ENCODE measurements around the gene SPPL2A.

The SPPL2A gene

DNA sequence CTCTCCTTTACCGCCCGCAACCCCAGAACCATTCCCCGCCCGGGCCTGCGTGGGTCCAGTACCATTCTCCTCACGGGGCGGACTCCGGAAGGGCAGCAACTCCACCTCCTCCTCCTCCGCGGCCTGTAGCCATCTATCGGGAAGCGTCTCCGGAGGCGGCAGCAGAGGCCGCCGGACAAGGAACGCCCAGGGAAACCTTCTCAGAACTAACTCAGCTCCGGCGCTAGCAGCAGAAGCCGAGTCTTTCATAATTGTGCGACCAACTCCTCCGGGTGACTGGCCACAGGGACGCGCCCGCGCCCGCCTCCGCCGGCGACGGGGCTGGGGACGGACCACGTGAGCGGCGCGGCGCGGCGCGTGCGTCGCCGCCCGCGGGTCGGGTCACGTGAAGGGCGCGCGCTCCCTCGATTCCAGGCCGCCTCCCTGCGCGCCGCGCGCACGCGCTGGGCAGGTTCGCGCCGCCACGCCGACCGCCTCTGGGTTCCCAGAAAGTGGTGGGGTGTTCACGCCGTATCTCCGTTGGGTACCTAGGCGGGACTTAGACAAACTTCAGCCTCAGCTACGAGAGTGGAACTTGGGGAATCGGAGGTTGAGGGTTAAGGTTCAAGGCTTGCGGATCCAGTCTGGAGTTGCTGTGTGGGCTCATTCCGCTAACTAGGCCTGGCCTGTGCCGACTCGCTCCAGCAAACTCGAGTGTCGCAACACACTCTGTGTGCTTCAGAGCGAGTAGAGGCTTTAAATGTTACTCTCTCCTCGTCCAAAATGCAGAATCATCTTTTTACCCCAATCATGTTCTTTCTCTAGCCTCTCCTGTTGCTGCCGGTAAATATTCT lies 78.8 kb downstream of the SPPL2A start, which contains the start of gene TRPM7:
TRPM7 (minus strand) TSS at position 329 of the 833 bp plus-strand sequence; CDS start at position 65, 264 bp downstream.
- DNase-seq (ENCODE audit: low read depth) = peak; percentile 59

DNA sequence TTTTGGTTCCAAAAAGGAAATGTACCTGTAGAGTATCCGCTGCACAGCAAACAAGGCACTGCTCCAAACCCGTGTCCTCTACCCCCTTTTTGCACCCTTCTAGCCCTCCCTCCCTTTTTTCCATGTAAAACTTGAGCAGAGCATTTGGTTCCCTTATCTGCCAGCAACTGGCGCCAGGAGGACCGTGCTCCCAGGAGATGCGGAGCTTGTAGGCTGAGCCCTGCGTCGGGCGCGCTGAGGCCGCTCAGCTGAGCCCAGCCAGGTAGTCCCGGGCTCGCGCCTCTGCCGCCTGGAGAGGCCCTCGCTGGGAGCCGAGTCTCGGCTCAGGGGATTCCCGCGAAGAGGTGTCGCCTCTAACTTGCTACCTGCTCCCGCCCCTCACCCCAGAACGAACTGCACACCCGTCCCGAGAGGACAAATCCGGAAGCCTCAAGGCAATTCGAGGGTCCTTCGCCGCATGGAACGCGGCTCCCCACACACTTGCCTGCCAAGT lies 79.5 kb downstream of the SPPL2A start:
- DNase-seq (ENCODE audit: low read depth) = peak; percentile 22

DNA sequence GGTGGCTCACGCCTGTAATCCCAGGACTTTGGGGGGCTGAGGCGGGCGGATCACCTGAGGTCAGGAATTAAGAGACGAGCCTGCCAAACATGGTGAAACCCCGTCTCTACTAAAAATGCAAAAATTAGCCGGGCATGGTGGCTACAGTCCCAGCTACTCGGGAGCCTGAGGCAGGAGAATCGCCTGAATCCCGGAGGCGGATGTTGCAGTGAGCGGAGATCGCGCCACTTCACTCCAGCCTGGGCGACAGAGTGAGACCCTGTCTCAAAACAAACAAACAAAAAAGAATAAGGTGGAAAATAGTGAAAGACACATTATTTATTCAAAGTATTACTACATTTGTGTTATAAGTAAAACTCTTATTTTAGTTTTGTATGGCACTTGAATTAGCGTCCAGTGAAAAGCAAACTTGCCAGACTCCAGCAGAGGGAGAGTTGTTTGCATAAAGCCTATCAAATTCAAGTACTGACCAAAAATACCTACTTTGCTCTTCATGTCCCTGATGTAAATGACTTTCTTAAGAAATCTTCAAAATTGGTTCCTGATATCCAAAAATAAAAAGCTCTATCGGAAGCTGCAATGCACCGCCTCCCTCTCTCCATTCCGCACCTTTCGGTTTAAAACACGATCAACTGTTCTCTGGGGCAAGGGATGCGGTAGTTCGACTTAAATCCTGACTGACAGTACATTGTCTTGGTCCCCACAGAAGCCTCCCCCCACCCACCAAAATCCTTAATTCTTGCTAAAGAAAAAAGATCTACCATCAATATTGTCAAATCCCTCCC lies 80.1 kb downstream of the SPPL2A start:
- DNase-seq (ENCODE audit: low read depth) = no peak

DNA sequence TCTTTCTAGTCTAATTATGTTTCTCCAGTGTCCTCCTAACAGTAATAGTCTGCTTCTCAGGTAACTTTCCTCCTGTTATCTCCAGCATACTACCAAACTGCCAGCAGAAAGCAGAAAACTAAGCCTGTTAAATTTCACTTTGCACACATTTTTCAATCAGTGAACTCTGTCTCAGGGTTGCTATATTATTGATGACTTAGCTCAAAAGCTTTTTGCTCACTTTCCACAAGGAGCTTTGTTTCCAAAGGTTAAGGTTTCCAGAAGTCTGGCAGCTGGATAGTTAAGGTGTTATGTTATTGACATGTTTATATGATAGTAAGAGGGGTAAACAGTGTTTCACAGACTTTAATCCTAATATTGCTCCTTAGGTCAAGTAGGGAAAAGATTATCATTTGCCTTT lies 84.0 kb downstream of the SPPL2A start:
- no peak for DNase-seq (ENCODE audit: low read depth)

DNA sequence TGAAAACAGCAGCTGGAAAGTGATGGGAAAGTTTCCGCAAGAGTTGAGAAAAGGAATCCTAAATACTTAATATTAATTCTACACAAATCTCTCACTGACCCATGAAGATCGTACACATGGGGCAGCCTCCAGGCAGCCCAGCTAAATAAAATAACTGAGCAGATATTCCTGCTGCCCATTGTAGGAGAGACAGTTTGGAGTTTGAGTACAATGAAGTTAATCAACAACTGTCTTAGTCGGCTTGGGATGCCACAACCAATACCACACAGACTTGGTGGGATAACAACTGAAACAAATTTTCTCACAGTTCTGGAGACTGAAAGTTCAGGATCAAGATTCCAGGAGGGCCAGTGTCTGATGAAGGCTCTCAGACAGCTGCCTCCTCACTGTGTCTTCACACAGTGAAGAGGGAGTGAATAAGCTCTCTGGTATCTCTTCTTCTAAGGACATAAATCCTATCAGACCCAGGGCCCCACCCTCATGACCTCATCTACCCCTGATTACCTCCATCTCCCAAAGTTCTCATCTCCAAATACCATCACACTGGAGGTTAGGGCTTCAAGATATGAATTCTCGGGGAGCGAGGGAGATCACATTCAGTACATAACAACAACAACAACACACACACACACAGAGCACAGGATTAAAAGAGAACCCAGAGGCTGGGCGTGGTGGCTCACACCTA lies 88.6 kb downstream of the SPPL2A start:
- DNase-seq (ENCODE audit: low read depth) = no peak

DNA sequence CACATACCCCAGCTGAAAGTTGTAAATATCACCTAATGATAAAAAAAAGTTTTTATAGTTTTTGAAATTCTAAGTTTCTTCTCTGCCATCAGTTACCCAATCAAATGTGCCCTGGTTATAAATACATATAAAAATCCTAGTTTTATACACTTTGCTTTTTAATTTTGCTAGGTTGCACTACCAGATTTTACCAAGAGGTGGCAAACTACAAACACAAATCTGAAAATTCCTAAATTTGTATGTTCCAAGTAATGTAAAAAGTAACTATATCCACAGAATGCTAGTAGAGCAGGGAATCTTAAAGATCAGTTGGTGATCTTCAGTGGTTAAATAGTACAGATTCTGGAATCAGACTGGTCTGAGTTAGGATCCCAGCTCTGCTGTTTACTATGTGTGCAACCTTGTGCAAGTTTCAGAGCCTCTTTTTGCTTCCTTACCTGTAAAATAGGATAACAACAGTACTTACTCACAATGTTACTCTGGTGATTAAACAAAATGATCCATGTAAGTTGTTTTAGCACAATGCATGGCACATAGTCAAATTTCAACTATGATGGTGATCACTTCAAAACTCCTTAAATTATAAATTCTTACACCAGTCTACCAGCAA lies 89.9 kb downstream of the SPPL2A start:
- no peak for DNase-seq (ENCODE audit: low read depth)

DNA sequence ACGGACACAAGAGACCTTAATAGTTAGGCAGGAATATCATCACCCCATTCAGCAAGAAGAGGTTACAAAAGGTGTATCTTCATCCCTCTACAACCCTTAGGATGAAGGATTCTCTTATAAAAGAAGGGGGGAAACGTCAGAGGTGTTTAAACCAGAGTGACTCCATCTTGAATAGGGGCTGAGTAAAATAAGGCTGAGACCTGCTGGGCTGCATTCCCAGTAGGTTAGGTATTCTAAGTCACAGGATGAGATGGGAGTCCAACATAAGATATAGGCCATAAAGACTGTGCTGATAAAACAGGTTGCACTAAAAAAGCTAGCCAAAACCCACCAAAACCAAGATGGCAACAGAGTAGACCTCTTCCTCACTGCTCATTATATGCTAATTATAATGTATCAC lies 95.4 kb downstream of the SPPL2A start:
- DNase-seq (ENCODE audit: low read depth) = no peak

DNA sequence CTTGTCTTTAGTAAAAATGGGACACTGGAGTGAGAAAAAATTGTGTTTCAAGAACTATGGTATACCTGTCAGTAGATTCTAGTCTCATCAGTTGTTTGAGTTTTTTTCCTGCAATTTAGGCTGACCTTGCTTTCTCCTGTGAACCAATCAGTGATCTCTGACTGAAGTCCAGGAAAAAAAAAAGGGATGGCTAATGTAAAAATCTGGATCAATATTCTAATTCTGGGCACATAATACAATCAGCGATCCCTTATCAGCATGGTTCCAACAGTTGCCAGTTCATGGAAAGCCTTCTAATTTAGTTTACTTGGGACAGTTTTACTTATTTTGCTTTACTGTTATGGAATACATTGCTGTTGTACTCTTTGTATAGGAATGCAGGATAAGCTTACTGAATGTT lies 95.9 kb downstream of the SPPL2A start:
- DNase-seq (ENCODE audit: low read depth) = no peak

DNA sequence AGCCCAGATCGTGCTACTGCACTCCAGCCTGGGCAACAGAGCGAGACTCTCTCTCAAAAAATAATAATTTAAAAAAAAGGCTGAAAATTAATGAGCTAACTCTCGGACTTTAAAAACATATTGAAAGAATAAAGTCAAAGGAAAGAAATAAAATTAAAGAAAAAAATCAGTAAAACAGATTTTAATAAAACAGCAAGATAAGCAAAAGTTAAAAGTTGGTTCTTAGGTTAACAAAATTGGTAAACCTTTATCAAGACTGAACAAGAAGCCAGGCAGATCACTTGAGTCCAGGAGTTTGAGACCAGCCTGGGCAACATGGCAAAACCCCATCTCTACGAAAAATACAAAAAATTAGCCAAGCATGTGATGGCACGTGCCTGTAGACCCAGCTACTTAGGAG lies 99.6 kb downstream of the SPPL2A start:
- DNase-seq (ENCODE audit: low read depth) = no peak

DNA sequence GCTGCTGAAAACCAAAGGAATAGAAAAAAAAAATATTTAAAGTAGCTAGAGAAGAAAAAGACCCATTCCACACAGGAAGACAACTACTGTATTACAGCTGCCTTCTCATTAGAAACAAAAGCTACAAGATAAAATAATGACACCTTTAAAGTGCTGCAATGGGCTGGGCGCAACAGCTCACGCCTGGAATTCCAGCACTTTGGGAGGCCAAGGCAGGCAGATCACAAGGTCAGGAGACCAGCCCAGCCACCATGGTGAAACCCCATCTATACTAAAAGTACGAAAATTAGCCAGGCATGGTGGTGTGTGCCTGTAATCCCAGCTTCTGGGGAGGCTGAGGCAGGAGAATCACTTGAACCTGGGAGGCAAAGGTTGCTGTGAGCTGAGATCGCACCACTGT lies 110.0 kb downstream of the SPPL2A start:
- DNase-seq (ENCODE audit: low read depth) = no peak

DNA sequence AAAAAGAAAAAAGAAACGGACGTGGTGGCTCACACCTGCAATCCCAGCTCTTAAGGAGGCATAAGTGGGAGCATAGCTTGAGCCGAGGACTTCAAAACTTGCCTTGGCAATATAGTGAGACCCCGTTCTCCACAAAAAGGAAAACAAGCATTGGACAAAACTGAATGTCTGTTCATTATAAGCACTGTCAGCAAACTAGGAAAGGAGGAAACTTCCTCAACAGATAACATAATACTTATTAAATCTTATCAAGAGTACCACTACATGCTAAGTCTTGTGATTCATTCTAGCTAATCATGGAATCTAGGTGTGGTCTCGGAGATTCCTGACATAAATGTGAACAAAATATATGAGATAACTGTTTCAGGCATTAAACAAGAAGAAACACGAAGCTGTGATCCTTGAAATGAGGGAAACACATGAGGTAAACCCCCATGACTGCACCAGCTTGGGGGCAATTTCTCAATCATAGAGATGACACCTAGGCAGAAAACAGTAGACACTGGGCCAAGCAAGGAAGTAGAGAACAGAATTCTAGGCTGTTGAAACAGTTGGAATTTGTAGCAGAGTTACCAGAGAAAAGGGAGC lies 112.3 kb downstream of the SPPL2A start:
- no peak for DNase-seq (ENCODE audit: low read depth)

DNA sequence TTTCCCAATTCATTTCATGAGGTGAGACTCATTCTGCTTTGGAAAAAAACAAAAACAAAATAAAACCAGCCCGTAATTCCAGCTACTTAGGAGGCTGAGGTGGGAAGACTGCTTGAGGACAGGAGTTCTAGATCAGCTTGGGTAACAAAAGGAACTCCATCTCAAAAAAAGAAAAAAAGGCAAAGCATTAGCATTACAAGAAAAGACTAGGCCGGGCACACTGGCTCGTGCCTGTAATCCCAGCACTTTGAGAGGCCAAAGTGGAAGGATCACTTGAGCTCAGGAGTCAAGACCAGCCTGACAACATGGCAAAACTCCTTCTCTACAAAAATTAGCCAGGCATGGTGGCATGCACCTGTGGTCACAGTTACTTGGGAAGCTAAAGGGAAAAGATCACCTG lies 112.8 kb downstream of the SPPL2A start:
- no peak for DNase-seq (ENCODE audit: low read depth)
